Activated T-cell treated with anti-CD3 and anti-CD28 coated beads, Interleukin-2, amount 50 U/mL, for 1 hour (primary cell): ENCODE data around the gene MCMBP.
"Not testable (repeated sequence)": the region's sequence is repeated elsewhere in the genome, so short reads cannot be mapped to it uniquely, and the experiment has no call there.

ENCODE experiments used
- DNase-seq: peaks from one replicate; pipeline ENCODE4 v3.0.0-alpha.2; 2020

The MCMBP gene

GRCh38 chr10:119872610-119872859 is at the start of gene MCMBP:
MCMBP (minus strand) TSS chr10:119872843; CDS start chr10:119872584, 259 bp downstream.
- no peak for DNase-seq

- DNase-seq, result no peak
Measured at GRCh38 chr10:119919826-119920225, 47.2 kb upstream of the MCMBP start.

GRCh38 chr10:119919271-119919670 is 46.6 kb upstream of the MCMBP start:
- no peak for DNase-seq

- DNase-seq, result no peak
Measured at GRCh38 chr10:119917777-119918176, 45.1 kb upstream of the MCMBP start.

- DNase-seq, result no peak
Measured at GRCh38 chr10:119910689-119911088, 38.0 kb upstream of the MCMBP start.

GRCh38 chr10:119908166-119908565 is 35.5 kb upstream of the MCMBP start:
- no peak for DNase-seq

GRCh38 chr10:119907695-119908094 is 35.1 kb upstream of the MCMBP start:
- DNase-seq, result not testable (repeated sequence)

GRCh38 chr10:119903946-119904666 is 31.5 kb upstream of the MCMBP start:
- DNase-seq, result no peak

GRCh38 chr10:119898577-119898976 is 25.9 kb upstream of the MCMBP start:
- DNase-seq, result no peak

- no peak for DNase-seq
Measured at GRCh38 chr10:119896937-119897770, 24.5 kb upstream of the MCMBP start.

GRCh38 chr10:119896061-119896655 is 23.5 kb upstream of the MCMBP start:
- DNase-seq, result no peak

- DNase-seq, result no peak
Measured at GRCh38 chr10:119893845-119894427, 21.3 kb upstream of the MCMBP start.

GRCh38 chr10:119893074-119893473 is 20.4 kb upstream of the MCMBP start:
- DNase-seq, result no peak

- peak; percentile 88 for DNase-seq
Measured at GRCh38 chr10:119892188-119893065, 19.8 kb upstream of the MCMBP start, which contains the start of gene SEC23IP. SEC23IP (plus strand) TSS chr10:119892730; CDS start chr10:119892783, 53 bp downstream.

GRCh38 chr10:119891849-119892187 is 19.2 kb upstream of the MCMBP start:
- DNase-seq, result not testable (repeated sequence)

- not testable (repeated sequence) for DNase-seq
Measured at GRCh38 chr10:119890307-119890706, 17.7 kb upstream of the MCMBP start.

- DNase-seq, result not testable (repeated sequence)
Measured at GRCh38 chr10:119889201-119889600, 16.6 kb upstream of the MCMBP start.

GRCh38 chr10:119888715-119889114 is 16.1 kb upstream of the MCMBP start:
- not testable (repeated sequence) for DNase-seq

- not testable (repeated sequence) for DNase-seq
Measured at GRCh38 chr10:119886070-119886469, 13.4 kb upstream of the MCMBP start.

GRCh38 chr10:119883901-119884611 is 11.4 kb upstream of the MCMBP start:
- not testable (repeated sequence) for DNase-seq

- DNase-seq, result no peak
Measured at GRCh38 chr10:119878524-119878923, 5.9 kb upstream of the MCMBP start.
